ENCODE results near the gene CTTNBP2NL. TPM values are rescaled to one million over a fixed set of nuclear protein-coding genes. Genes with fewer than 3 reads are reported as not detected.

The CTTNBP2NL gene
- polyA plus RNA-seq, 4 donors = 3.8 to 27.5 (median 6.6) TPM

GRCh38 chr1:112488141-112488540, 92.1 kb downstream of the CTTNBP2NL start:
- WGBS, 3 donors = 92 to 93% (median 93%) methylated on average over 5 of the region's 5 CpGs
- DNase-seq (no peak), FAIRE-seq (no peak)
- Histone ChIP-seq H3K36me3 (ENCODE audit: control insufficient read depth in 3 of 3, insufficient read depth in 2 of 3, low read depth in 1 of 3, low read length in 3 of 3) (no peaks in the 10 kb centered on the region), H3K27ac (ENCODE audit: low read depth in 1 of 3, low read length in 2 of 3) (no peak overlapping the region), H3K4me1 (ENCODE audit: control insufficient read depth in 3 of 3, insufficient read depth in 2 of 3, low read depth in 1 of 3, low read length in 2 of 3) (no peaks in the 10 kb centered on the region), H3K4me3 (ENCODE audit: low read depth in 1 of 3, low read length in 3 of 3) (no peak overlapping the region), H3K27me3 (ENCODE audit: control insufficient read depth in 3 of 3, insufficient read depth in 3 of 3, low read length in 3 of 3) (no peaks in the 10 kb centered on the region), H3K9me3 (ENCODE audit: control insufficient read depth in 2 of 2, insufficient read depth in 1 of 2, low read depth in 1 of 2, low read length in 1 of 2) (no peaks in the 10 kb centered on the region)

- no peak overlapping the region for H3K27ac ChIP-seq (ENCODE audit: low read depth in 1 of 3, low read length in 2 of 3)
- H3K4me1 ChIP-seq (ENCODE audit: control insufficient read depth in 3 of 3, insufficient read depth in 2 of 3, low read depth in 1 of 3, low read length in 2 of 3) = no peaks in the 10 kb centered on the region
- H3K27me3 ChIP-seq (ENCODE audit: control insufficient read depth in 3 of 3, insufficient read depth in 3 of 3, low read length in 3 of 3) = no peaks in the 10 kb centered on the region
- 72 to 95% (median 90%) methylated on average over 1 of the region's 1 CpG for WGBS, 3 donors
- no peaks in the 10 kb centered on the region for H3K9me3 ChIP-seq (ENCODE audit: control insufficient read depth in 2 of 2, insufficient read depth in 1 of 2, low read depth in 1 of 2, low read length in 1 of 2)
- FAIRE-seq (no peak), DNase-seq (no peak)
- no peak overlapping the region for H3K4me3 ChIP-seq (ENCODE audit: low read depth in 1 of 3, low read length in 3 of 3)
- no peaks in the 10 kb centered on the region for H3K36me3 ChIP-seq (ENCODE audit: control insufficient read depth in 3 of 3, insufficient read depth in 2 of 3, low read depth in 1 of 3, low read length in 3 of 3)
Observed at GRCh38 chr1:112492076-112492475, 96.1 kb downstream of the CTTNBP2NL start.

- H3K27ac ChIP-seq (ENCODE audit: low read depth in 1 of 3, low read length in 2 of 3) = no peak overlapping the region
- DNase-seq (no peak), FAIRE-seq (no peak)
- no peak overlapping the region for H3K4me3 ChIP-seq (ENCODE audit: low read depth in 1 of 3, low read length in 3 of 3)
- WGBS, 3 donors = 71 to 91% (median 85%) methylated on average over 6 of the region's 6 CpGs
- H3K36me3 ChIP-seq (ENCODE audit: control insufficient read depth in 3 of 3, insufficient read depth in 2 of 3, low read depth in 1 of 3, low read length in 3 of 3) = no peaks in the 10 kb centered on the region
- H3K9me3 ChIP-seq (ENCODE audit: control insufficient read depth in 2 of 2, insufficient read depth in 1 of 2, low read depth in 1 of 2, low read length in 1 of 2) = no peaks in the 10 kb centered on the region
- H3K27me3 ChIP-seq (ENCODE audit: control insufficient read depth in 3 of 3, insufficient read depth in 3 of 3, low read length in 3 of 3) = no peaks in the 10 kb centered on the region
- no peaks in the 10 kb centered on the region for H3K4me1 ChIP-seq (ENCODE audit: control insufficient read depth in 3 of 3, insufficient read depth in 2 of 3, low read depth in 1 of 3, low read length in 2 of 3)
Observed at GRCh38 chr1:112493351-112493750, 97.3 kb downstream of the CTTNBP2NL start.

DNA sequence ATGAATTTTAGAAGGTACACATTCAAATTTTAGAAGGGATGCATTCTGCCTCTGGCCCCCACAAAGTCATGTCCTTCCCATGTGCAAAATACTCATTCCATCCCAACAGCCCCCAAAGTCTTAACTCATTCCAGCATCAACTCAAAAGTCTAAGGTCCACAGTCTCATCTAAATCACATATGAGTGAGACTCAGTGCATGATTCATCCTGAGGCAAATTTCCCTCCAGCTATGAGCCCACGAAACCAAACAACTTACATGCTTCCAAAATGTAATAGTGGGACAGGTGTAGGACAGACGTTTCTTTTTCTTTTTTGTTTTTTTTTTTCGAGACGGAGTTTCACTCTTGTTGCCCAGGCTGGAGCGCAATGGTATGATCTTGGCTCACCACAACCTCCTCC, 100.3 kb downstream of the CTTNBP2NL start:
- Histone ChIP-seq H3K27me3 (ENCODE audit: control insufficient read depth in 3 of 3, insufficient read depth in 3 of 3, low read length in 3 of 3) (peaks cover 0 to 6% (median 0%) of the 10 kb centered on the region in 3 donors), H3K27ac (ENCODE audit: low read depth in 1 of 3, low read length in 2 of 3) (no peak overlapping the region), H3K9me3 (ENCODE audit: control insufficient read depth in 2 of 2, insufficient read depth in 1 of 2, low read depth in 1 of 2, low read length in 1 of 2) (no peaks in the 10 kb centered on the region), H3K36me3 (ENCODE audit: control insufficient read depth in 3 of 3, insufficient read depth in 2 of 3, low read depth in 1 of 3, low read length in 3 of 3) (no peaks in the 10 kb centered on the region), H3K4me3 (ENCODE audit: low read depth in 1 of 3, low read length in 3 of 3) (no peak overlapping the region), H3K4me1 (ENCODE audit: control insufficient read depth in 3 of 3, insufficient read depth in 2 of 3, low read depth in 1 of 3, low read length in 2 of 3) (peaks cover 0 to under 1% (median 0%) of the 10 kb centered on the region in 3 donors)
- WGBS, 3 donors = 81 to 85% (median 84%) methylated on average over 5 of the region's 5 CpGs
- DNase-seq = no peak
- FAIRE-seq = no peak

DNA sequence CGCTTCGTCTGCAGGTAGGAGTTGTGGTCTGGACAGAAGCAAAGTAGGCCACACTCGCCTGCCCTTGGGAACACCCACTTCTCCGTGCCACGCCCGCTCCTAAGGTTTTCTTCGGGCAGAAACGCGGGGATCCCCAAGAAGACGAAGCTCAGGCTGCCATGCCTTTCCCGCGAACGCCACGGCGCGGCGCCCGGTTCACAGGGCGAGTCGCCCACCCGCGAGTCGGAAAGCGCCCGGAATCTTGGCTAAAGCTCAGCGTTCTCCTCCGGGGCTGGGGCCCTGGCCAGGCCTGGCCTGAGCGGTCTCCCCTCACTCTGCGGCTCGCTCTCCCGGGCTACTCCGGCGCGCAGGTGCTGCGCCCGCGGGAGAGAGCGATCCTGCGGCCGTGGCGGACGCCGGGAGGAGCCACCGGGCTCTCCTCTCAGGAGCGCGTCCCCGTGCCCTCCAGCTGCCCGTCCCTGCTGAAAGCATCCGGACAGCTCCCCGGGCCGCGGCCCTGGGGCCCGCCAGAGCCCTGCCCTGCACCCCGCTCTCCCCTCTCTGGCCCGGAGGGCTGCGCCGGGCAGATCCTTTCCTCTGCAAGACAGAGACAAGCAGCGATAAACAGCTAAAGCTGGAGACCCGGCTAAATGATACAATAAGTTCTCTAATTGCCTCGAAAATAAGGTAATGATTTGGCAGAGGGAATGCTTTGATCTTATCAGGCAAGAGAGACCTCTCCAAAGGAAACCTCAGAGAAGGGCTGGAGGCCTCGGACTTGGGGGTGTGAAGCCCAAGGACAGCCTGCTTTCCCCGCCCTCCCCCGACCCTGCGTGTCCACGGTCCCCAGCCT, 106.0 kb downstream of the CTTNBP2NL start:
- peak; percentile 77 to 83 for DNase-seq
- 3% methylated on average over 61 to 65 of the region's 65 CpGs for WGBS, 3 donors
- Histone ChIP-seq H3K27ac (ENCODE audit: low read depth in 1 of 3, low read length in 2 of 3) (no peak overlapping the region), H3K9me3 (ENCODE audit: control insufficient read depth in 2 of 2, insufficient read depth in 1 of 2, low read depth in 1 of 2, low read length in 1 of 2) (no peaks in the 10 kb centered on the region), H3K4me1 (ENCODE audit: control insufficient read depth in 3 of 3, insufficient read depth in 2 of 3, low read depth in 1 of 3, low read length in 2 of 3) (peaks cover 0 to 24% (median 4%) of the 10 kb centered on the region in 3 donors), H3K27me3 (ENCODE audit: control insufficient read depth in 3 of 3, insufficient read depth in 3 of 3, low read length in 3 of 3) (peaks cover 0 to 35% (median 0%) of the 10 kb centered on the region in 3 donors), H3K36me3 (ENCODE audit: control insufficient read depth in 3 of 3, insufficient read depth in 2 of 3, low read depth in 1 of 3, low read length in 3 of 3) (no peaks in the 10 kb centered on the region), H3K4me3 (ENCODE audit: low read depth in 1 of 3, low read length in 3 of 3) (peak overlapping the region; percentile 20 to 59 (median 47))
- no peak for FAIRE-seq

- H3K4me3 ChIP-seq (ENCODE audit: low read depth in 1 of 3, low read length in 3 of 3) = no peak overlapping the region
- FAIRE-seq = no peak
- no peak for DNase-seq
- no peaks in the 10 kb centered on the region for H3K9me3 ChIP-seq (ENCODE audit: control insufficient read depth in 2 of 2, insufficient read depth in 1 of 2, low read depth in 1 of 2, low read length in 1 of 2)
- H3K27ac ChIP-seq (ENCODE audit: low read depth in 1 of 3, low read length in 2 of 3) = no peak overlapping the region
- H3K27me3 ChIP-seq (ENCODE audit: control insufficient read depth in 3 of 3, insufficient read depth in 3 of 3, low read length in 3 of 3) = peaks cover 0 to 43% (median 0%) of the 10 kb centered on the region in 3 donors
- no peaks in the 10 kb centered on the region for H3K36me3 ChIP-seq (ENCODE audit: control insufficient read depth in 3 of 3, insufficient read depth in 2 of 3, low read depth in 1 of 3, low read length in 3 of 3)
- peaks cover 0 to 26% (median 4%) of the 10 kb centered on the region in 3 donors for H3K4me1 ChIP-seq (ENCODE audit: control insufficient read depth in 3 of 3, insufficient read depth in 2 of 3, low read depth in 1 of 3, low read length in 2 of 3)
- 69 to 95% (median 75%) methylated on average over 2 of the region's 2 CpGs for WGBS, 3 donors
Observed at GRCh38 chr1:112502826-112503225, 106.8 kb downstream of the CTTNBP2NL start.

DNA sequence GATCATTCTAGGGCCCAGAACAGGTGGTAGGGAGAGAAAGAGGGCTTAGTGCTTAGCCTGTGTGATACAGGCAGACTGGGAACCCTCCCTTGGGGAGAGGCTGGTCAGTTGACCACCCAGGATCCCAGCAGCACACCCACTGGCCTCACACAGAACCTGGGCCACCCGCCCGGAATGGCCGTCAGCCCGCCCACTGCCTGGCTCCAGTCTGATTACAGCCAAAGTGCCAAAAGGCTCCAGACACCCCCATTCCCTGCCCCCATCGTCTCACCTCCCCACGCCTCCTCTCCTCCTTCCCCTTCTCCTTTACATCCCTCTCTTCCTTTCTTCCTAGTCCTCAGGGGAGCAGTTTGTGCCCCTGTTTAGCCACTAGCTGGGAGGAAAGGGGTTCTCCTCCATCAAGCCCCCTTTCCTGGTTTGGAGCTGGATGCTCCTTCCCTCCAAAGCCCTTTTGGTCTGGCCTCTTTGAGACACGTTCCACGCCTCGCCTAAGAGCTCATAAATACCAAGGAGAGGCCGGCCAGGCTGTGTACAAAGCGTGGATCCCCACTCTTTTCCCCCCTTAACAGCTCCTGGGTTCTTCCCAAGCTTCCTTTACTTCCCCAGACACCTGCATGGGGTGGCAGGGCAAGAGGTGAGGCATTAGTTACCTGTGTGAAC, 108.1 kb downstream of the CTTNBP2NL start:
- peaks cover 0 to 2% (median 0%) of the 10 kb centered on the region in 3 donors for H3K36me3 ChIP-seq (ENCODE audit: control insufficient read depth in 3 of 3, insufficient read depth in 2 of 3, low read depth in 1 of 3, low read length in 3 of 3)
- no peaks in the 10 kb centered on the region for H3K9me3 ChIP-seq (ENCODE audit: control insufficient read depth in 2 of 2, insufficient read depth in 1 of 2, low read depth in 1 of 2, low read length in 1 of 2)
- peaks cover 0 to 54% (median 0%) of the 10 kb centered on the region in 3 donors for H3K27me3 ChIP-seq (ENCODE audit: control insufficient read depth in 3 of 3, insufficient read depth in 3 of 3, low read length in 3 of 3)
- no peak overlapping the region for H3K4me3 ChIP-seq (ENCODE audit: low read depth in 1 of 3, low read length in 3 of 3)
- WGBS, 3 donors = 53 to 60% (median 60%) methylated on average over 11 of the region's 11 CpGs
- no peak for FAIRE-seq
- peaks cover 0 to 33% (median 4%) of the 10 kb centered on the region in 3 donors for H3K4me1 ChIP-seq (ENCODE audit: control insufficient read depth in 3 of 3, insufficient read depth in 2 of 3, low read depth in 1 of 3, low read length in 2 of 3)
- H3K27ac ChIP-seq (ENCODE audit: low read depth in 1 of 3, low read length in 2 of 3) = no peak overlapping the region
- no peak for DNase-seq

DNA sequence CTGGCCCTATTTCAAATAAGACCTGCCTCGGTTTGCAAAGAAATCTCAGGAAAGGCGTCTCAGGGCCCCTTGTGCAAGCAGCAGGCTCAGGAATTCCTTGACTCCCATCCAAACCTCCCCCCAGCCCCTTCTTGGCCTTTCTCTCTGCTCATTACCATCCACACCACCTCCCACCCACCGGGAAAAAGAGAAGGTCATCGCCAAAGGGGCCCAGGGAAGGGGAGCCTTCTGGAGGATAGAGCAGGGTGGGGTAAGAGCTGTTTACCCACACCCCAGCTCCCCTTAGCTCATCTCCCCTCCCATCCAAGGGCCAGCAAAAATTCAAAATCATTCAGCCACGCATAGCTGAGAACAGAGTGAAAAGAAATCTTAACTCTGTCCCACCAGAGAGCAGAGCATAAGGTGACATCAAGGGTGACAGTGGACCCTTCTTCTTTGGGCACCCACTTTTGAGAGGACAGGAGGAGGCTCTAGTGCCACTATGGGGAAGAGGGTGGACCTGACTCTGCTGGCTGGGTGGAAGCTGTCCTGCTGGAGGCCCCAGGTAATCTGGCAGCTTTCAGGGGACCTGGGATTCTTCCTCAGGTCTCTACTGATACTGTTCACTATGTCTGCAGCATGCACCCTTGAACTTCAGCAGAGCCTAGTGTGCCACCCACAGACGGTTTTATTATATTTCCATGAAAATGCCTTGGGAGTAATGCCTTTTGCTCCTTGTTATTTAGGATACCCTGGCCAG, 108.8 kb downstream of the CTTNBP2NL start:
- Histone ChIP-seq H3K36me3 (ENCODE audit: control insufficient read depth in 3 of 3, insufficient read depth in 2 of 3, low read depth in 1 of 3, low read length in 3 of 3) (peaks cover 0 to 2% (median 0%) of the 10 kb centered on the region in 3 donors), H3K27me3 (ENCODE audit: control insufficient read depth in 3 of 3, insufficient read depth in 3 of 3, low read length in 3 of 3) (peaks cover 0 to 61% (median 0%) of the 10 kb centered on the region in 3 donors), H3K4me3 (ENCODE audit: low read depth in 1 of 3, low read length in 3 of 3) (no peak overlapping the region), H3K9me3 (ENCODE audit: control insufficient read depth in 2 of 2, insufficient read depth in 1 of 2, low read depth in 1 of 2, low read length in 1 of 2) (no peaks in the 10 kb centered on the region), H3K4me1 (ENCODE audit: control insufficient read depth in 3 of 3, insufficient read depth in 2 of 3, low read depth in 1 of 3, low read length in 2 of 3) (peaks cover 0 to 39% (median 4%) of the 10 kb centered on the region in 3 donors), H3K27ac (ENCODE audit: low read depth in 1 of 3, low read length in 2 of 3) (no peak overlapping the region)
- WGBS, 3 donors = 44 to 57% (median 48%) methylated on average over 6 of the region's 6 CpGs
- FAIRE-seq (no peak), DNase-seq (no peak)

Data from small intestine (tissue), 7 donors.